H9 (cell line): ENCODE results near the gene DCHS2. TPM values are rescaled to one million over a fixed set of nuclear protein-coding genes. Genes with fewer than 3 reads are reported as not detected.

Source experiments
- DNase-seq: peaks from one replicate; pipeline ENCODE4 v3.0.0-alpha.2; 2017
- H2AFZ ChIP-seq: one replicate; pipeline ENCODE4 v1.6.1; 2013; ENCODE audit warnings: mild to moderate bottlenecking, low read length, control low read depth, moderate library complexity
- H2AK5ac ChIP-seq: 2 replicates; pipeline ENCODE4 v1.6.1; 2013; ENCODE audit warnings: low read length, control low read depth, mixed read lengths; ENCODE audit not compliant: insufficient read length
- H2BK120ac ChIP-seq: one replicate; pipeline ENCODE4 v1.6.1; 2013; ENCODE audit warnings: low read depth, mild to moderate bottlenecking, low read length, control low read depth, inconsistent platforms; ENCODE audit not compliant: poor library complexity, severe bottlenecking
- H2BK12ac ChIP-seq: 2 replicates; pipeline ENCODE4 v1.6.1; 2013; ENCODE audit warnings: low read length, control low read depth, mixed read lengths, low read depth; ENCODE audit not compliant: insufficient read length
- H2BK15ac ChIP-seq: 2 replicates; pipeline ENCODE4 v1.6.1; 2013; ENCODE audit warnings: low read depth, low read length, control low read depth
- H2BK20ac ChIP-seq: one replicate; pipeline ENCODE4 v1.6.1; 2013; ENCODE audit warnings: low read depth, mild to moderate bottlenecking, low read length, control low read depth, inconsistent platforms; ENCODE audit not compliant: poor library complexity, severe bottlenecking
- H2BK5ac ChIP-seq: 2 replicates; pipeline ENCODE4 v1.6.1; 2013; ENCODE audit warnings: low read length, control low read depth, mixed read lengths; ENCODE audit not compliant: insufficient read length
- H3K14ac ChIP-seq: 2 replicates; pipeline ENCODE4 v1.6.1; 2013; ENCODE audit warnings: low read length, control low read depth; ENCODE audit not compliant: insufficient read depth
- H3K18ac ChIP-seq: 2 replicates; pipeline ENCODE4 v1.6.1; 2013; ENCODE audit warnings: low read depth, mild to moderate bottlenecking, mixed read lengths, low read length, control low read depth; ENCODE audit not compliant: insufficient read length
- H3K23ac ChIP-seq: 2 replicates; pipeline ENCODE4 v1.6.1; 2013; ENCODE audit warnings: low read length, control low read depth, mixed read lengths, low read depth; ENCODE audit not compliant: insufficient read length
- H3K23me2 ChIP-seq: 2 replicates; pipeline ENCODE4 v1.6.1; 2013; ENCODE audit warnings: low read depth, mild to moderate bottlenecking, mixed read lengths, low read length, control low read depth; ENCODE audit not compliant: insufficient read length, poor library complexity, severe bottlenecking
- H3K27ac ChIP-seq: 2 replicates; pipeline ENCODE4 v1.5.1; 2013; ENCODE audit warnings: low read length, control low read depth, mixed read lengths, low read depth; ENCODE audit not compliant: insufficient read length
- H3K27me3 ChIP-seq: 2 replicates; pipeline ENCODE4 v1.6.1; 2013; ENCODE audit warnings: low read length, control low read depth, inconsistent platforms; ENCODE audit not compliant: insufficient read depth
- H3K4ac ChIP-seq: 2 replicates; pipeline ENCODE4 v1.6.1; 2013; ENCODE audit warnings: low read depth, mild to moderate bottlenecking, control low read depth, inconsistent platforms, low read length, moderate library complexity
- H3K4me1 ChIP-seq: 2 replicates; pipeline ENCODE4 v1.6.1; 2013; ENCODE audit warnings: low read length, control low read depth, inconsistent platforms; ENCODE audit not compliant: insufficient read depth
- H3K4me2 ChIP-seq: 2 replicates; pipeline ENCODE4 v1.6.1; 2013; ENCODE audit warnings: low read length, control low read depth, mixed read lengths; ENCODE audit not compliant: insufficient read length, insufficient read depth
- H3K56ac ChIP-seq: 2 replicates; pipeline ENCODE4 v1.6.1; 2013; ENCODE audit warnings: low read depth, mild to moderate bottlenecking, mixed read lengths, low read length, control low read depth; ENCODE audit not compliant: insufficient read length
- H3K79me1 ChIP-seq: 2 replicates; pipeline ENCODE4 v1.6.1; 2013; ENCODE audit warnings: low read depth, mild to moderate bottlenecking, moderate library complexity, low read length, control low read depth, inconsistent platforms; ENCODE audit not compliant: insufficient read depth, poor library complexity, severe bottlenecking
- H3K79me2 ChIP-seq: 2 replicates; pipeline ENCODE4 v1.6.1; 2013; ENCODE audit warnings: low read length, control low read depth, inconsistent platforms; ENCODE audit not compliant: insufficient read depth
- H3K9ac ChIP-seq: 2 replicates; pipeline ENCODE4 v1.6.1; 2013; ENCODE audit warnings: low read length, control low read depth, mixed read lengths; ENCODE audit not compliant: insufficient read length; ENCODE audit errors: extremely low read depth
- H3K9me3 ChIP-seq: one replicate; pipeline ENCODE4 v1.6.1; 2013; ENCODE audit warnings: low read depth, low read length, inconsistent platforms; ENCODE audit not compliant: control insufficient read depth
- H3T11ph ChIP-seq: one replicate; pipeline ENCODE4 v1.6.1; 2013; ENCODE audit warnings: mild to moderate bottlenecking, low read length, control low read depth, inconsistent platforms
- H4K20me1 ChIP-seq: one replicate; pipeline ENCODE4 v1.6.1; 2013; ENCODE audit not compliant: control insufficient read depth, insufficient read length, insufficient read depth
- H4K5ac ChIP-seq: 2 replicates; pipeline ENCODE4 v1.6.1; 2013; ENCODE audit warnings: low read depth, mild to moderate bottlenecking, mixed read lengths, low read length, control low read depth; ENCODE audit not compliant: insufficient read length
- H4K8ac ChIP-seq: replicated peaks from 2 replicates; pipeline ENCODE4 v1.6.1; 2013; ENCODE audit warnings: low read length, control low read depth, mixed read lengths, low read depth; ENCODE audit not compliant: insufficient read length
- H4K91ac ChIP-seq: 2 replicates; pipeline ENCODE4 v1.6.1; 2013; ENCODE audit warnings: low read depth, mild to moderate bottlenecking, moderate library complexity, mixed read lengths, low read length, control low read depth; ENCODE audit not compliant: insufficient read length
- H3K27ac Mint-ChIP-seq, 3 experiments: 2 replicates in 2 of 3; 3 replicates in 1 of 3; pipeline ENCODE4 v1.8.0; 2020 to 2021; ENCODE audit warnings: mixed read lengths in 3 of 3, mild to moderate bottlenecking in 1 of 3, moderate library complexity in 1 of 3
- H3K27me3 Mint-ChIP-seq: 2 replicates; pipeline ENCODE4 v1.8.0; 2021; ENCODE audit warnings: low read depth, mild to moderate bottlenecking, moderate library complexity, mixed read lengths
- H3K36me3 Mint-ChIP-seq, 3 experiments: 2 replicates in 2 of 3; 3 replicates in 1 of 3; pipeline ENCODE4 v1.8.0; 2020 to 2021; ENCODE audit warnings: low read depth in 3 of 3, mixed read lengths in 3 of 3; ENCODE audit not compliant: insufficient read depth in 1 of 3
- H3K4me1 Mint-ChIP-seq, 2 experiments: 2 replicates each; pipeline ENCODE4 v1.8.0; 2020; ENCODE audit warnings: mixed read lengths in 2 of 2
- H3K4me3 Mint-ChIP-seq, 2 experiments: 2 replicates in 1 of 2; 3 replicates in 1 of 2; pipeline ENCODE4 v1.8.0; 2020 to 2021; ENCODE audit warnings: mild to moderate bottlenecking in 2 of 2, mixed read lengths in 2 of 2, moderate library complexity in 1 of 2
- H3K9me3 Mint-ChIP-seq, 2 experiments: 2 replicates in 1 of 2; 3 replicates in 1 of 2; pipeline ENCODE4 v1.8.0; 2020; ENCODE audit warnings: mild to moderate bottlenecking in 2 of 2, mixed read lengths in 2 of 2, moderate library complexity in 1 of 2
- CTCF ChIP-seq: fragments of 200-600 bp; sonication (generic); conservative IDR thresholded peaks from 3 replicates; pipeline ENCODE4 v1.8.0; 2021; ENCODE audit warnings: antibody characterized with exemption, mild to moderate bottlenecking
- WGBS: extraction: QIAGEN DNeasy Blood & Tissue Kit; methylation state at CpG from one replicate; pipeline ENCODE4 v1.1.7; 2013; ENCODE audit warnings: missing lambda C conversion rate, low lambda C conversion rate, mixed read lengths; ENCODE audit not compliant: insufficient read length; ENCODE audit errors: extremely low coverage; 5-methylcytosine and 5-hydroxymethylcytosine counted together
- total RNA-seq: library from RNA; stranded (reverse); gene quantifications from 2 replicates; pipeline ENCODE4 v1.2.1, GENCODE V29; 2021

Gene DCHS2
- total RNA-seq, 1 experiment from 2014 or later, result 0.57 TPM

DNA sequence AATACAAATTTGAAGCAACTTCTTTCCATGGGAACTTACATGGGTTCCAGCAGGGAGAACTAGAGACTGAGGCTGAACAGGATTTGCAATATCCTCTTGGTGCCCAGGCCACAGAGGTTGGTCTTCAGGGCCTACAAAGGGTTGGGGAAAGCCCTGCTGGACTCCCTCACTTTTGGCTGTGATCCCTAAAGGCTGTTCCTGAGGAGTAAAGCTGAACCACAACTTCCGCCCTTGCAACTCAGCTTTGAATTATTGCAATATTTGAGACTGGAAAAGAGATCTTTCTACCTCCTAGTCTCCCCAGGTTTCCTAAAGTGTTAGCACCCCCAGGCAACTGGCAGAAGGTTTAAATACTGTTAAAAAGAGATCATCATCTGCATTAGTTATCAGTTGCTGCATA lies 26.9 kb downstream of the DCHS2 start:
- no peak overlapping the region for H3K27ac Mint-ChIP-seq
- Histone ChIP-seq H3K56ac (no peak overlapping the region), H4K5ac (no peak overlapping the region), H3T11ph (no peak overlapping the region), H3K18ac (no peak overlapping the region), H3K4me1 (no peaks in the 10 kb centered on the region), H3K9ac (no peak overlapping the region), H2BK20ac (no peak overlapping the region), H4K8ac (no peak overlapping the region), H2BK15ac (no peak overlapping the region), H3K4ac (no peak overlapping the region), H3K4me2 (no peak overlapping the region), H2BK120ac (no peak overlapping the region), H2BK12ac (no peak overlapping the region), H2AK5ac (no peak overlapping the region), H3K9me3 (no peaks in the 10 kb centered on the region), H3K79me2 (no peaks in the 10 kb centered on the region), H3K23me2 (no peaks in the 10 kb centered on the region), H2AFZ (no peak overlapping the region), H4K20me1 (no peaks in the 10 kb centered on the region), H3K23ac (no peak overlapping the region), H3K14ac (no peak overlapping the region), H3K27ac (no peak overlapping the region), H2BK5ac (no peak overlapping the region), H3K27me3 (no peaks in the 10 kb centered on the region), H4K91ac (no peak overlapping the region), H3K79me1 (no peaks in the 10 kb centered on the region)
- no peak for TF ChIP-seq CTCF
- H3K27me3 Mint-ChIP-seq, result no peaks in the 10 kb centered on the region; the same call in 1 of the 2 replicates
- no peaks in the 10 kb centered on the region for H3K36me3 Mint-ChIP-seq
- WGBS, result no CpG with 5 or more reads among the region's 1 CpG
- H3K9me3 Mint-ChIP-seq, result no peaks in the 10 kb centered on the region
- peaks cover 1 to 6% of the 10 kb centered on the region in 2 experiments for H3K4me1 Mint-ChIP-seq
- H3K4me3 Mint-ChIP-seq, result no peak overlapping the region
- no peak for DNase-seq
